HG03097 (cell line): ENCODE data around the gene NMNAT1.
"Not testable (repeated sequence)": the region's sequence is repeated elsewhere in the genome, so short reads cannot be mapped to it uniquely, and the experiment has no call there.

Source experiments
- ATAC-seq: cut with Tn5 transposase; IDR thresholded peaks from one replicate; pipeline ENCODE4 v1.9.1; 2021; ENCODE audit not compliant: unreplicated experiment, low FRiP score

Gene NMNAT1

GRCh38 chr1:9942939-9943788 lies at the start of gene NMNAT1, which contains the start of gene LZIC:
TSS of gene NMNAT1 (plus strand) at chr1:9943475. CDS start at chr1:9972074, 28,599 bp downstream.
TSS of gene LZIC (minus strand) at chr1:9943391. CDS start at chr1:9936619, 6,772 bp downstream.
- ATAC-seq: peak; percentile 80

- no peak for ATAC-seq
Measured at GRCh38 chr1:9894115-9894514, 49.2 kb upstream of the NMNAT1 start.

GRCh38 chr1:9900142-9901043 lies 42.9 kb upstream of the NMNAT1 start:
- no peak for ATAC-seq

- no peak for ATAC-seq
Measured at GRCh38 chr1:9901148-9902059, 41.9 kb upstream of the NMNAT1 start.

- no peak for ATAC-seq
Measured at GRCh38 chr1:9902060-9902452, 41.2 kb upstream of the NMNAT1 start.

- ATAC-seq: no peak
Measured at GRCh38 chr1:9903801-9904527, 39.3 kb upstream of the NMNAT1 start.

GRCh38 chr1:9904596-9904995 lies 38.7 kb upstream of the NMNAT1 start:
- ATAC-seq: no peak

GRCh38 chr1:9905010-9905409 lies 38.3 kb upstream of the NMNAT1 start:
- ATAC-seq: no peak

- no peak for ATAC-seq
Measured at GRCh38 chr1:9906466-9906865, 36.8 kb upstream of the NMNAT1 start.

- ATAC-seq: no peak
Measured at GRCh38 chr1:9907441-9907840, 35.8 kb upstream of the NMNAT1 start.

GRCh38 chr1:9908871-9909233 lies 34.4 kb upstream of the NMNAT1 start:
- no peak for ATAC-seq

- ATAC-seq: no peak
Measured at GRCh38 chr1:9909234-9910046, 33.8 kb upstream of the NMNAT1 start.

- peak; percentile 80 for ATAC-seq
Measured at GRCh38 chr1:9910076-9910422, 33.2 kb upstream of the NMNAT1 start, which contains the start of gene CTNNBIP1. TSS of gene CTNNBIP1 (minus strand) at chr1:9910269. CDS start at chr1:9872064, 38,205 bp downstream.

GRCh38 chr1:9910423-9911178 lies 32.7 kb upstream of the NMNAT1 start:
- peak; percentile 92 for ATAC-seq

- ATAC-seq: no peak
Measured at GRCh38 chr1:9912264-9912936, 30.9 kb upstream of the NMNAT1 start.

- no peak for ATAC-seq
Measured at GRCh38 chr1:9914610-9914937, 28.7 kb upstream of the NMNAT1 start.

- ATAC-seq: no peak
Measured at GRCh38 chr1:9916452-9916851, 26.8 kb upstream of the NMNAT1 start.

- ATAC-seq: not testable (repeated sequence)
Measured at GRCh38 chr1:9917495-9917894, 25.8 kb upstream of the NMNAT1 start.
